GM13977 (cell line): ENCODE results near the gene ANKRD44.
A peak's percentile ranks its signal among the peaks of the same experiment; 100 is the strongest.

Experiments
- DNase-seq: peaks from one replicate; pipeline ENCODE4 v3.0.0; 2012; ENCODE audit warnings: low spot score
- CTCF ChIP-seq: IDR thresholded peaks from 2 replicates; pipeline ENCODE4 v1.5.1; 2012; ENCODE audit warnings: mild to moderate bottlenecking, control low read depth; ENCODE audit not compliant: insufficient read depth; ENCODE audit errors: extremely low read depth, missing control alignments
- in situ Hi-C: fragments of 300-500 bp; cut with MboI; formaldehyde crosslinking; loops from one replicate; pipeline ENCODE4 v1.12.0; 2022; ENCODE audit warnings: low sequenced_read_pairs, low pct_unique_long_range_greater_than_20kb, mixed read lengths, inconsistent platforms; ENCODE audit not compliant: unreplicated experiment

Gene ANKRD44

GRCh38 chr2:197158591-197159550, 151.7 kb downstream of the ANKRD44 start:
- in situ Hi-C loops = no loop called here
- no peak for DNase-seq
- no peak for TF ChIP-seq CTCF

GRCh38 chr2:197157879-197158537, 152.6 kb downstream of the ANKRD44 start:
- TF ChIP-seq CTCF = no peak
- in situ Hi-C loops = no loop called here

GRCh38 chr2:197156771-197157170, 153.8 kb downstream of the ANKRD44 start:
- in situ Hi-C loops = no loop called here
- no peak for DNase-seq
- no peak for TF ChIP-seq CTCF

More at GRCh38 chr2:197157879-197158537, 152.6 kb downstream of the ANKRD44 start:
- DNase-seq = no peak

GRCh38 chr2:197152451-197153228, 157.9 kb downstream of the ANKRD44 start:
- TF ChIP-seq CTCF = peak; percentile 19
- in situ Hi-C loops = no loop called here
- DNase-seq = peak; percentile 40

- in situ Hi-C loops = no loop called here
- no peak for DNase-seq
- TF ChIP-seq CTCF = no peak
These were observed 161.0 kb downstream of the ANKRD44 start for GRCh38 chr2:197149546-197149945.

- no peak for DNase-seq
- in situ Hi-C loops = no loop called here
- no peak for TF ChIP-seq CTCF
These were observed 162.2 kb downstream of the ANKRD44 start for GRCh38 chr2:197148401-197148800.
